ENCODE data around the gene DXO. TPM values are rescaled to one million over a fixed set of nuclear protein-coding genes. Genes with fewer than 3 reads are reported as not detected.
"Not testable (repeated sequence)": the region's sequence is repeated elsewhere in the genome, so short reads cannot be mapped to it uniquely, and the experiment has no call there.

DXO gene
- total RNA-seq = 5.8 TPM

GRCh38 chr6:31971993-31972708, at the start of gene DXO:
Gene DXO, minus strand, starts transcription at chr6:31972138. Its CDS starts 463 bp downstream, at chr6:31971675.
- DNase-seq = peak; percentile 97

GRCh38 chr6:32014547-32014946, 42.6 kb upstream of the DXO start, which contains the start of gene C4B:
Gene C4B, plus strand, starts transcription at chr6:32014795. Its CDS starts 51 bp downstream, at chr6:32014846.
- not testable (repeated sequence) for DNase-seq

GRCh38 chr6:32013738-32014137, 41.8 kb upstream of the DXO start:
- not testable (repeated sequence) for DNase-seq

- not testable (repeated sequence) for DNase-seq
These were observed 41.1 kb upstream of the DXO start for GRCh38 chr6:32012941-32013617.

GRCh38 chr6:32010856-32011530, 39.1 kb upstream of the DXO start:
- not testable (repeated sequence) for DNase-seq

- DNase-seq = not testable (repeated sequence)
These were observed 37.6 kb upstream of the DXO start for GRCh38 chr6:32009537-32009936.

- not testable (repeated sequence) for DNase-seq
These were observed 36.7 kb upstream of the DXO start for GRCh38 chr6:32008616-32009015.

- not testable (repeated sequence) for DNase-seq
These were observed 36.1 kb upstream of the DXO start for GRCh38 chr6:32008037-32008436.

- not testable (repeated sequence) for DNase-seq
These were observed 35.1 kb upstream of the DXO start for GRCh38 chr6:32007086-32007485.

GRCh38 chr6:32005991-32006529, 34.1 kb upstream of the DXO start:
- DNase-seq = not testable (repeated sequence)

- DNase-seq = not testable (repeated sequence)
These were observed 33.6 kb upstream of the DXO start for GRCh38 chr6:32005538-32005880.

GRCh38 chr6:32004864-32005537, 33.1 kb upstream of the DXO start:
- not testable (repeated sequence) for DNase-seq

- not testable (repeated sequence) for DNase-seq
These were observed 32.5 kb upstream of the DXO start for GRCh38 chr6:32004393-32004792.

GRCh38 chr6:32003301-32003700, 31.4 kb upstream of the DXO start:
- DNase-seq = not testable (repeated sequence)

- not testable (repeated sequence) for DNase-seq
These were observed 30.8 kb upstream of the DXO start for GRCh38 chr6:32002546-32003268.

GRCh38 chr6:31996385-31996784, 24.4 kb upstream of the DXO start:
- DNase-seq = not testable (repeated sequence)

GRCh38 chr6:31994421-31994820, 22.5 kb upstream of the DXO start:
- DNase-seq = not testable (repeated sequence)

- not testable (repeated sequence) for DNase-seq
These were observed 17.4 kb upstream of the DXO start for GRCh38 chr6:31989363-31989762.

GRCh38 chr6:31981744-31982143, 9.8 kb upstream of the DXO start, which contains the start of gene C4A:
Gene C4A, plus strand, starts transcription at chr6:31982057. Its CDS starts 51 bp downstream, at chr6:31982108.
- DNase-seq = not testable (repeated sequence)

GRCh38 chr6:31980998-31981397, 9.1 kb upstream of the DXO start:
- DNase-seq = not testable (repeated sequence)

GRCh38 chr6:31980195-31980876, 8.4 kb upstream of the DXO start:
- DNase-seq = not testable (repeated sequence)

All from skin of body (tissue), 2 donors.